T-helper 17 cell (primary cell): Measurements from ENCODE around the gene ATP6V1E1. TPM values are rescaled to one million over a fixed set of nuclear protein-coding genes. Genes with fewer than 3 reads are reported as not detected.

ENCODE experiments used
- total RNA-seq, 4 donors: library from RNA in 2 of 4; stranded (reverse) in 2 of 4; gene quantifications; one replicate each; pipeline ENCODE4 v1.2.3 and lab custom pipeline; 2022 to 2026

ATP6V1E1 gene
- total RNA-seq, 2 donors from 2014 or later: 60.7 to 62.5 TPM

Other genes with a start within 250 kb of the ATP6V1E1 start
- not detected for gene SLC25A18, start 65.3 kb downstream of the ATP6V1E1 start, total RNA-seq
- 10 to 100 TPM; 18.8 to 21.3 TPM for gene BCL2L13, start 10.0 kb upstream of the ATP6V1E1 start, total RNA-seq
- gene BID, start 145.7 kb upstream of the ATP6V1E1 start, total RNA-seq: 10 to 100 TPM; 18.3 to 24.2 TPM